Activated CD8-positive, alpha-beta memory T cell treated with anti-CD3 and anti-CD28 coated beads, Interleukin-2, amount 10 ng/mL, durations not matched to agents 7 days and 5 days (primary cell): Measurements from ENCODE around the gene ATP2C2. TPM values are rescaled to one million over a fixed set of nuclear protein-coding genes. Genes with fewer than 3 reads are reported as not detected.

Source experiments
- ATAC-seq: fragments of 150-1000 bp; cut with Tn5 transposase; one replicate; pipeline ENCODE4 v1.10.0; 2021; ENCODE audit warnings: moderate library complexity
- CTCF ChIA-PET: fragments of 350-600 bp; sonication (Branson Sonifier 250); formaldehyde crosslinking; loops from one replicate; lab custom pipeline; 2021; ENCODE audit warnings: antibody characterized with exemption; lab: Charles Lee
- DNase-seq: peaks from one replicate; pipeline ENCODE4 v3.0.0-alpha.2; 2020
- H3K27ac Mint-ChIP-seq: one replicate; pipeline ENCODE4 v1.8.0; 2021; ENCODE audit warnings: mild to moderate bottlenecking, mixed read lengths
- H3K27me3 Mint-ChIP-seq: one replicate; pipeline ENCODE4 v1.8.0; 2021; ENCODE audit warnings: mixed read lengths
- H3K36me3 Mint-ChIP-seq: one replicate; pipeline ENCODE4 v1.8.0; 2021; ENCODE audit warnings: mild to moderate bottlenecking, mixed read lengths
- H3K4me1 Mint-ChIP-seq: one replicate; pipeline ENCODE4 v1.8.0; 2021; ENCODE audit warnings: mixed read lengths
- H3K4me3 Mint-ChIP-seq: one replicate; pipeline ENCODE4 v1.8.0; 2021; ENCODE audit warnings: mild to moderate bottlenecking, moderate library complexity, mixed read lengths
- H3K9me3 Mint-ChIP-seq: one replicate; pipeline ENCODE4 v1.8.0; 2022; ENCODE audit warnings: low read depth, mixed read lengths
- total RNA-seq, 2 experiments: library from RNA; stranded (reverse); gene quantifications; one replicate each; pipeline ENCODE4 v1.2.3, GENCODE V29; 2021

The ATP2C2 gene
- total RNA-seq, 2 experiments from 2014 or later, result not detected

DNA sequence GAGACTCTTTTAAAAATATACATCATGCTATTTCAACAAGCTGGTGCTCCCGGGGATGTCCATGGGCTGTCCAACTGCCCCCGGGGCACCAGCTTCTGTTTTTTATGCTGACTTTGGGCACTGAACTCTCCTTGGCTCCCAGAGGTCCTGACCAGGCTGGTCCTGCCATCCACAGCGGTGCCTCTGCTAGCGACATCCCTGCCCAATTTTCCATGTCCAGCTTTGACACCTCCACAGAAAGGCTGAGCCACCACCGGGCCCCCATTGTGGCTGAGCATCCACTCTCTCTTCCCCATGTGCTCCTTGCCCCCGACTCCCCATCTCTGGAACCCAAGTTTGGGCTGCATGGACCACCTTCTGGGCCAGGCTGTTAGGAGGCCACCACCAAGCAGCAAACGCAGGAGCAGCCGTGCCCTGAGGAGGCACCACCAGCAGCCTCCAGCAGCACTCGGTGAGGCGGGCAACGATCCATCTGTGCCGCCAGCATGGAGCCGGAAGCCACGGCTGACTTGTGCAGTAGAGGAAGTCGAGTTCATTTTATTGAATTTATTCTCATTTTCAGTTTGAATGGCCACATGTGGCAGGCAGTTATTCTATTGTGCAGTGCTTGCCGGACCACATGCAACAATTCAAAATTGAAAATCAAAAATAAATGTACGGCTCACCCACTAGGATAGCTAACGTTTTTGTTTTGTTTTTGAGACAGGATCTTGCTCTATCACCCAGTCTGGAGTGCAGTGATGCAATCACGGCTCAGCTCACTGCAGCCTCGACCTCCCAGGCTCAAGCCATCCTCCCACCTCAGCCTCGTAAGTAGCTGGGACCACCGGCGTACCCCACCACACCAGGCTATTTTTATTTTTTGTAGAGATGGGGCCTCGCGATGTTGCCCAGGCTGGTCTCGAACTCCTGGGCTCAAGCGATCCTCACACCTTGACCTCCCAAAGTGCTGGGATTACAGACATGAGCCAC, 139.0 kb downstream of the ATP2C2 start:
- H3K27me3 Mint-ChIP-seq, result no peaks in the 10 kb centered on the region
- CTCF ChIA-PET, result interaction anchor here (0.8 to 12.4 kb wide), 34 partner anchors 8 to 321 kb away, joined by 3 to 127 read pairs (median 6); partner anchors contain the start of gene TAF1C
- peaks cover 82% of the 10 kb centered on the region for H3K4me1 Mint-ChIP-seq
- H3K9me3 Mint-ChIP-seq, result no peaks in the 10 kb centered on the region
- H3K36me3 Mint-ChIP-seq, result peaks cover 27% of the 10 kb centered on the region
- H3K4me3 Mint-ChIP-seq, result peak overlapping the region; percentile 70
- H3K27ac Mint-ChIP-seq, result peak overlapping the region; percentile 94
- DNase-seq, result peak; percentile 78
- no peak for ATAC-seq

DNA sequence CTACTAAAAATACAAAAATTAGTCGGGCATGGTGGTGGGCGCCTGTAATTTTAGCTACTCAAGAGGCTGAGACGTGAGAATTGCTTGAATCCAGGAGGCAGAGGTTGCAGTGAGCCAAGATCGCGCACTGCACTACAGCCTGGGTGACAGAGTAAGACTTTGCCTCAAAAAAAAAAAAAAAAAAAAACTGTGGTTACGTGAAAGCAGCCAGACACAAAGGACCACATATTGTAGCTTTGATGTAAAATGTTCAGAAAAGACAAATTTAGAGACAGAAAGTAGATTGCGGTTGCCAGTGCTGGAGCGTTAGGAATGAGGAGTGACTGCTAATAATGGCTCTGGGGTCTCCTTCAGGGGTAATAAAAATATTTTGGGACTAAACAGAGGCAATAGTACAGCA, 140.2 kb downstream of the ATP2C2 start:
- Mint-ChIP-seq H3K27me3 (no peaks in the 10 kb centered on the region), H3K4me3 (peak overlapping the region; percentile 70), H3K27ac (peak overlapping the region; percentile 94), H3K36me3 (peaks cover 30% of the 10 kb centered on the region), H3K9me3 (no peaks in the 10 kb centered on the region), H3K4me1 (peaks cover 84% of the 10 kb centered on the region)
- ATAC-seq (no peak), DNase-seq (no peak)
- CTCF ChIA-PET, result interaction anchor here (0.6 to 12.4 kb wide), 13 partner anchors 11 to 1867 kb away, joined by 3 to 127 read pairs (median 5); no protein-coding TSS in a partner anchor

DNA sequence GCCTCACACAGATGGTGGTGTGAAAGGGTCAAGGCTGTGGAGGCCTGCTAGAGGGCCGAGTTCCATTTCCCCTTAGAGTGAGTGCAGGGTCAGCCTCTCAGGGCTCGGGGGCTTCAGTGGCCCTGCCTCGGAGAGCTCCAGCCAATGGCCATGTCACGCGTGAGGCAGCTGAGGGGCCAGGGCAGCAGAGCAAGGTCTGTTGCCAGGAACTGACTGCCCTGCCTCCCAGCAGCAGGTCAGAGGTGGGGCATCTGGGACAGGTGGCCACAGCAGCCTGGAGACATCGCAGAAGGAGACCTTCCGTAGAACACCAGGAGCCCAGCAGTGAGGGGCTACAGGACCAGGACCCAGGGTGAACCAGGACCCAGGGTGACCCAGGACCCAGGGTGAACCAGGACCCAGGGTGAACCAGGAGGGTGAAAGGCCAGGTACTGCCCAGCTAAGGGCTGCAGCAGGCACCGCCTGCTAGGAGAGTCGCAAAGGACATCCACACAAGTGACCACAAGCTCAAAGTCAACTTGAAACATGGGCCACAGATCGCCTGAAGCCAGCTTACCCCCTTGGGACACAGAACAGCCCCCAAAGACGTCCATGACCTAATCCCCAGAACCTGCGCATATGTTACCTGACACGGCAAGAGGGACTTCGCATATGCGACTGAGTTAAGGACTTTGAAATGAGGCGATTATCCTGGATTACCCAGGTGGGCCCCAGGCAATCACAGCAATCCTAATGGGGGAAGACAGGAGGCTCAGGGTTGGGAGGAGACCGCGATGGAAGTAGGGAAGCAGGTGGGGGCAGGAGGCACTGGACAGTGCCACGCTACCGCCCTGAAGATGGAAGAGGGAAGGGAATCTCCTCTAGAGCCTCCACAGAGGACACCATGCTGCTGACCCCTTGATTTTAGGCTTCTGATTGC, 141.0 kb downstream of the ATP2C2 start:
- ATAC-seq (no peak), DNase-seq (no peak)
- Mint-ChIP-seq H3K36me3 (peaks cover 34% of the 10 kb centered on the region), H3K27me3 (no peaks in the 10 kb centered on the region), H3K27ac (no peak overlapping the region), H3K9me3 (no peaks in the 10 kb centered on the region), H3K4me3 (no peak overlapping the region), H3K4me1 (peaks cover 85% of the 10 kb centered on the region)
- CTCF ChIA-PET, result interaction anchor here (0.6 to 12.4 kb wide), 18 partner anchors 11 to 1866 kb away, joined by 3 to 127 read pairs (median 6); no protein-coding TSS in a partner anchor

DNA sequence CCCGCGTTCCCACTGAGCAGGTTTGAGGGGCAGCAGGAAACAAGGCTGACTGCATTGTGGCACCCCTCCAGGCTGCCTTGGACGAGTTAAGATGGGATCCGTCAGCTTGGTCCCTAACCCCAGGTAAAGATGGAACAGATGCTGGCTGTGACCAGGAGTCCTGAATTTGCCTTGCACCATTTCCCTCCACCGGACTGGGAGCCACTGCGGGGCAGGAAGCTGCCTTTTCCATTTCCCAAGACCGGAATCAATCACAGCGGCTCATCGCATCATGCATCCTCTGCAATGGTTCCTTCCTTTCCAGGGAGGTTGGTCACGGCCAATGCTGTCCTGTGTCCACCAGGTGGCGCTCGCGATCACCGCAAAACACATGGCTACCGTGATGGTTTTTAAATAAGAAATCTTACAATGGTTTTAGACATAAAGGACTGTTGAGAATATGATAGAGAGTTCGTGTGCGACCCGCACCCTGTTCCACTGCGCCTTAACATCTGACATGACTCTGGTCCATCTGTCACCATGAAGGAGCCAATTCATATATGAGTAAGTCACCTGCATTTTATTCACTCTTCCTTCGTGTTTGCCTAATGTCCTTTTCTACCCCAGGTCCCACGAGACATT, 143.0 kb downstream of the ATP2C2 start:
- ATAC-seq, result peak; percentile 16
- peak overlapping the region; percentile 39 for H3K4me3 Mint-ChIP-seq
- H3K27me3 Mint-ChIP-seq, result no peaks in the 10 kb centered on the region
- peaks cover 40% of the 10 kb centered on the region for H3K36me3 Mint-ChIP-seq
- CTCF ChIA-PET, result interaction anchor here (0.6 to 12.4 kb wide), 23 partner anchors 10 to 227 kb away, joined by 3 to 127 read pairs (median 4); no protein-coding TSS in a partner anchor
- peak overlapping the region; percentile 87 for H3K27ac Mint-ChIP-seq
- DNase-seq, result peak; percentile 92
- H3K4me1 Mint-ChIP-seq, result peaks cover 86% of the 10 kb centered on the region
- H3K9me3 Mint-ChIP-seq, result no peaks in the 10 kb centered on the region

DNA sequence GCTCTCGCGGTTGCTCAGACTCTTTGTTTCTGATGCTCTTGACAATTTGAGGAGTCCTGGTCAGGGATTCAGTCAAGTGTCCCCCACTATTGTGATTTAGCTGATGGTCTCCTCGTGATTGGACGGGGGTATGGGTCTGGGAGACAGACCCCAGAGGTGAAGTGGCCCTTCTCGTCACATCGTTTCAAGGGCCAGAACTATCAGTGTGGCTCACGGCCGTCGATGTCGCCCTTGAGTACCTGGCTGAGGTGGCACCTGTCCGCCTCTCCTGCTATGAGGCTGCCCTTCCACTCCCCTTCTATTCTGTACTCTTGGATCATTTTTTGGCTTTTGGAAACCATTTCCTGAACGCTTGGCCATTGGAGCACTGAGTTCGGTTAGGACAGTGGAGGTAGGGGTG, 143.5 kb downstream of the ATP2C2 start:
- peak overlapping the region; percentile 39 for H3K4me3 Mint-ChIP-seq
- DNase-seq, result no peak
- no peak for ATAC-seq
- H3K36me3 Mint-ChIP-seq, result peaks cover 44% of the 10 kb centered on the region
- H3K4me1 Mint-ChIP-seq, result peaks cover 87% of the 10 kb centered on the region
- peak overlapping the region; percentile 87 for H3K27ac Mint-ChIP-seq
- no peaks in the 10 kb centered on the region for H3K9me3 Mint-ChIP-seq
- CTCF ChIA-PET, result interaction anchor here (0.9 to 12.4 kb wide), 8 partner anchors 42 to 227 kb away, joined by 3 to 127 read pairs (median 8); partner anchors contain the start of gene COTL1
- H3K27me3 Mint-ChIP-seq, result no peaks in the 10 kb centered on the region

DNA sequence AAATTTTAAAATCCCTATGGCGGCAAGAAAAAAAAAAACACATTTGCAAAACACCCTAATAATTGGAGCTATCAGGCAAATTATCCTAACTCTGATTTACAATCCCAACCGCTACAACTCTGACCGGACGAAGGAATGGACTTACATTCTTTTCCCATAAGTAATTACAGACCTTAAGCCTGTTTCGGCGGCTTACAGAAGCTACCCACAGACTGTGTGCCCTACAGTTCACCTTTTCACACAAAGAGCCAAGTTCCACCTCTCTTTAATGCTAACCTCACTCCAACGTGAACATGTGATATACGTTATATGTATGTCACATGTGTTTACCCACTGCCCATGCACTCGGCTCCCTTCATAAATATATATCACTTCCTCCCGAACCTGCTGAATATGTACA, 144.8 kb downstream of the ATP2C2 start:
- H3K4me3 Mint-ChIP-seq, result peak overlapping the region; percentile 18
- CTCF ChIA-PET, result interaction anchor here (1.0 to 12.4 kb wide), 11 partner anchors 11 to 236 kb away, joined by 3 to 127 read pairs (median 4); no protein-coding TSS in a partner anchor
- ATAC-seq (no peak), DNase-seq (no peak)
- H3K27ac Mint-ChIP-seq, result peak overlapping the region; percentile 100
- H3K9me3 Mint-ChIP-seq, result no peaks in the 10 kb centered on the region
- no peaks in the 10 kb centered on the region for H3K27me3 Mint-ChIP-seq
- peaks cover 88% of the 10 kb centered on the region for H3K4me1 Mint-ChIP-seq
- peaks cover 49% of the 10 kb centered on the region for H3K36me3 Mint-ChIP-seq

DNA sequence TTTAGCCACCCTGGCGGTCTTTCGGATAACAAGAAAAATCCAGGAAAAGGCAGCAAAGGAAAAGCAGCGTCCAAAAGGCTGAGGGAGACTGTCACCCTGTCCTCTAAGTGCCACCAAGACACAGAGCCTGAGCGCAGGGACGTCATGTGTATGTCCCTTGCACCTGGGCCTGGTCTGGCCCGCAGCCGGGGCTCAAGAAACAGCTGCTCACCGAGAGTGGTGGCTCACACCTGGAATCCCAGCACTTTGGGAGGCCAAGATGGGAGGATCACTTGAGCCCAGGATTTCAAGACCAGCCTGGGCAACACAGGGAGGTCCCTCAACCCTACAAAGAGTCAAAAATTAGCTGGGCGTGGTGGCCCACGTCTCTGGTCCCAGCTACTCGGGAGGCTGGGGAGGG, 145.3 kb downstream of the ATP2C2 start:
- DNase-seq (no peak), ATAC-seq (no peak)
- Mint-ChIP-seq H3K9me3 (no peaks in the 10 kb centered on the region), H3K27ac (peak overlapping the region; percentile 100), H3K36me3 (peaks cover 48% of the 10 kb centered on the region), H3K27me3 (no peaks in the 10 kb centered on the region), H3K4me3 (peak overlapping the region; percentile 59), H3K4me1 (peaks cover 86% of the 10 kb centered on the region)
- CTCF ChIA-PET, result interaction anchor here (0.7 to 12.4 kb wide), 12 partner anchors 11 to 557 kb away, joined by 3 to 127 read pairs (median 5); no protein-coding TSS in a partner anchor

Other genes starting within 250 kb of the ATP2C2 start
- 10 to 100 TPM; 10.4 to 17.2 TPM for gene HSDL1, start 223.4 kb upstream of the ATP2C2 start, total RNA-seq
- gene DNAAF1, start 223.2 kb upstream of the ATP2C2 start, total RNA-seq, result not detected
- 10 to 100 TPM; 52.7 to 58.1 TPM for gene TAF1C, start 181.5 kb upstream of the ATP2C2 start, total RNA-seq
- not detected for gene ADAD2, start 177.4 kb upstream of the ATP2C2 start, total RNA-seq
- gene KCNG4, start 128.5 kb upstream of the ATP2C2 start, total RNA-seq, result not detected
- gene WFDC1, start 73.7 kb upstream of the ATP2C2 start, total RNA-seq, result not detected
- 10 to 100 TPM; 37.9 to 73.9 TPM for gene MEAK7, start 136.1 kb downstream of the ATP2C2 start, total RNA-seq
- 1,000 to 10,000 TPM; 1,052 to 1,190 TPM for gene COTL1, start 249.5 kb downstream of the ATP2C2 start, total RNA-seq